ENCODE data around the gene MOV10. TPM values are rescaled to one million over a fixed set of nuclear protein-coding genes. Genes with fewer than 3 reads are reported as not detected.

The MOV10 gene
- total and polyA plus RNA-seq, 2 donors (not counting 3 experiments of a cell fraction or from before 2014, with no cell fraction given), result 97.1 to 113 TPM

DNA sequence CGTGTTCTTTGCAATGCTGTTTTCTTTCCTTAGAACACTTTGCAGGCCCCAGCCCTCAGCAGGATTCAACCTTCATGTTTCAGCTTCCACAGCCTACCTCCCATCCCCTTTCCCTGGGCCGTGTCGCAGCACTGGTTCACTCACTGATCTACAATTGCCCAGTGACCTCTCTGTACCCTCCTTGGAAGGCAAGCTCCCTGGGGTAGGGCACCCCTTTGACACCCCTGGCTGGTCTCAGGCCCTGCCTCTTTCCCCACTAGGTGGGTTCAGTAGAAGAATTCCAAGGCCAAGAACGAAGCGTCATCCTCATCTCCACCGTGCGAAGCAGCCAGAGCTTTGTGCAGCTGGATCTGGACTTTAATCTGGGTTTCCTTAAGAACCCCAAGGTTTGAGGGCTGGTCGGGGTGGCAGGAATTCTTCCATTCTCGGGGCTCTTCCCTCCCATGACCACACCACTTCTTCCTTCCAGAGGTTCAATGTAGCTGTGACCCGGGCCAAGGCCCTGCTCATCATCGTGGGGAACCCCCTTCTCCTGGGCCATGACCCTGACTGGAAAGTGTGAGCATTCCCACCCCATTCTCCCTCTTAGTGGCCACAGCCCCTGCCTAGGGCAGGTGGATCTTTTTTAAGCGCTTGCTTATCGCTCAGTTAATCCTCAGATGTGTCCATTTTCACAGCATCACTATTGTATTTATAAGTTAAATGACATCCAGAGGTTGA is 25.1 kb downstream of the MOV10 start:
- DNase-seq (ENCODE audit: low read depth, low spot score), result peak; percentile 16
- peaks cover 59% of the 10 kb centered on the region for H3K4me1 ChIP-seq (ENCODE audit: control insufficient read depth, extremely low read depth, insufficient read depth, low read length)
- no peaks in the 10 kb centered on the region for H3K9me3 ChIP-seq (replicated peaks; ENCODE audit: control insufficient read depth, insufficient read depth, low read length)
- ChIA-PET POLR2A (interaction anchor here (1.2 to 1.4 kb wide), 2 partner anchors 25 to 305 kb away, joined by 4 to 5 read pairs; partner anchors contain the start of gene MOV10), CTCF (interaction anchor here (0.9 to 6.7 kb wide), 3 partner anchors 11 to 309 kb away, joined by 3 to 57 read pairs (median 6); partner anchors contain the start of gene MOV10)
- H3K79me2 ChIP-seq (ENCODE audit: control insufficient read depth, insufficient read depth, low read length), result peaks cover 24% of the 10 kb centered on the region
- no peak for TF ChIP-seq POLR2A (IDR thresholded peaks at IDR 0.05; ENCODE audit: low read depth, low read length)
- TF ChIP-seq EZH2 (IDR thresholded peaks at IDR 0.05; ENCODE audit: borderline replicate concordance, low read depth, low read length, severe bottlenecking), result no peak
- TF ChIP-seq JUN (IDR thresholded peaks at IDR 0.05; ENCODE audit: borderline replicate concordance, insufficient read depth, insufficient read length, low read depth), result no peak
- no peak for TF ChIP-seq GATA2 (IDR thresholded peaks at IDR 0.05; ENCODE audit: insufficient read depth, insufficient read length, low read depth, low read length)
- no peak for TF ChIP-seq FOS (IDR thresholded peaks at IDR 0.05; ENCODE audit: borderline replicate concordance, insufficient read depth, low read length)
- TF ChIP-seq, protein P1, sequence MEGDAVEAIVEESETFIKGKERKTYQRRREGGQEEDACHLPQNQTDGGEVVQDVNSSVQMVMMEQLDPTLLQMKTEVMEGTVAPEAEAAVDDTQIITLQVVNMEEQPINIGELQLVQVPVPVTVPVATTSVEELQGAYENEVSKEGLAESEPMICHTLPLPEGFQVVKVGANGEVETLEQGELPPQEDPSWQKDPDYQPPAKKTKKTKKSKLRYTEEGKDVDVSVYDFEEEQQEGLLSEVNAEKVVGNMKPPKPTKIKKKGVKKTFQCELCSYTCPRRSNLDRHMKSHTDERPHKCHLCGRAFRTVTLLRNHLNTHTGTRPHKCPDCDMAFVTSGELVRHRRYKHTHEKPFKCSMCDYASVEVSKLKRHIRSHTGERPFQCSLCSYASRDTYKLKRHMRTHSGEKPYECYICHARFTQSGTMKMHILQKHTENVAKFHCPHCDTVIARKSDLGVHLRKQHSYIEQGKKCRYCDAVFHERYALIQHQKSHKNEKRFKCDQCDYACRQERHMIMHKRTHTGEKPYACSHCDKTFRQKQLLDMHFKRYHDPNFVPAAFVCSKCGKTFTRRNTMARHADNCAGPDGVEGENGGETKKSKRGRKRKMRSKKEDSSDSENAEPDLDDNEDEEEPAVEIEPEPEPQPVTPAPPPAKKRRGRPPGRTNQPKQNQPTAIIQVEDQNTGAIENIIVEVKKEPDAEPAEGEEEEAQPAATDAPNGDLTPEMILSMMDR (IDR thresholded peaks at IDR 0.05; ENCODE audit: extremely low read depth in 1 of 2, insufficient read depth in 1 of 2, low read depth in 1 of 2, low read length in 2 of 2), result no peak
- TF ChIP-seq, protein P2, sequence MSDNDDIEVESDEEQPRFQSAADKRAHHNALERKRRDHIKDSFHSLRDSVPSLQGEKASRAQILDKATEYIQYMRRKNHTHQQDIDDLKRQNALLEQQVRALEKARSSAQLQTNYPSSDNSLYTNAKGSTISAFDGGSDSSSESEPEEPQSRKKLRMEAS (IDR thresholded peaks at IDR 0.05; ENCODE audit: insufficient read depth, insufficient read length), result no peak
- no peak for TF ChIP-seq POLR2AphosphoS5 (IDR thresholded peaks at IDR 0.05; ENCODE audit: insufficient read depth, low read depth, low read length)
- TF ChIP-seq MYC (IDR thresholded peaks at IDR 0.05; ENCODE audit: low read depth, low read length), result no peak
- no TSS peak for BruUV-seq (replicated peaks)
- dilution Hi-C loops (cut with MboI; ENCODE audit: extremely low pct_ligation_motif_present, low sequenced_read_pairs), result no loop called here
- intact Hi-C loops (cut with micrococcal nuclease), result loop anchor here (1.0 kb wide), 2 partner anchors 25 to 80 kb away; partner anchors contain the start of genes CAPZA1, MOV10 and ST7L
- H2AFZ ChIP-seq (ENCODE audit: low read depth, low read length), result no peak overlapping the region
- H3K36me3 ChIP-seq (ENCODE audit: control insufficient read depth in 2 of 2, extremely low read depth in 1 of 2, insufficient read depth in 2 of 2, low read length in 2 of 2), result peaks cover 17 to 41% of the 10 kb centered on the region in 2 experiments
- H3K27ac ChIP-seq (ENCODE audit: insufficient read depth, low read depth, low read length), result peak overlapping the region; percentile 88
- peak; percentile 18 for FAIRE-seq
- no peak overlapping the region for H3K4me3 ChIP-seq (replicated peaks in 1 of 3; ENCODE audit: insufficient read depth in 1 of 3, low read depth in 1 of 3, low read length in 3 of 3)
- no peaks in the 10 kb centered on the region for H3K27me3 ChIP-seq (ENCODE audit: control insufficient read depth in 2 of 2, insufficient read depth in 2 of 2, low read length in 2 of 2)
- no peak overlapping the region for H3K9ac ChIP-seq (replicated peaks; ENCODE audit: extremely low read depth, insufficient read depth, low read length)
- H4K20me1 ChIP-seq (replicated peaks; ENCODE audit: control insufficient read depth, extremely low read depth, insufficient read depth, low read length), result no peaks in the 10 kb centered on the region
- no peak overlapping the region for H3K4me2 ChIP-seq (ENCODE audit: insufficient read depth, low read length)
- H3K9me1 ChIP-seq (replicated peaks; ENCODE audit: control insufficient read depth, extremely low read depth, insufficient read depth, low read length), result no peaks in the 10 kb centered on the region
